ENCODE results near the gene SNAPC4. TPM values are rescaled to one million over a fixed set of nuclear protein-coding genes. Genes with fewer than 3 reads are reported as not detected.
A peak's percentile ranks its signal among the peaks of the same experiment; 100 is the strongest.

The SNAPC4 gene
- total RNA-seq, 5 donors from 2014 or later (not counting 1 experiment from before 2014, with no cell fraction given): 10.5 to 15.7 (median 13.3) TPM

DNA sequence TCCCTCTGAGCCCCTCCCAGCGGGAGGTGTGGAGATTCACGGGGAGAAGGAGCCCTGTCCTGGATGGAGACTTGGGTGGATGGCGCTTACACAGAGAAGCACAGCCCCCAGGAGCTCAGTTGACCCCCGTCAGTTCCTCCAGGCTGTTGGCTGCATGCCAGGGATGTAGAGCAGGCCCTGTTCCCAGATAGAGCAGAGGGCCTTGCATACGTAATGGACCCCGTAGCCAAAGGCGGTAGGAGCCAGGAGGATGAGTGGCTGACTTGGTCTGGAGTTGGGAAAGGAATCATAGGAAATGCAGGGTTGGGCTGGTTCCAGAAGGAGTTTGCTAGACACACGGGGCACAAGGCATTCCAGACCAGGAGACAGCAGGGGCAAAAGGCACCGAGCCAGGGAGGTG lies 13.0 kb upstream of the SNAPC4 start:
- H3K36me3 ChIP-seq (ENCODE audit: control insufficient read depth in 2 of 2, extremely low read depth in 1 of 2, insufficient read depth in 1 of 2, low read length in 1 of 2): peaks cover 12 to 50% of the 10 kb centered on the region in 2 donors
- no peak overlapping the region for H3K27ac ChIP-seq (ENCODE audit: low read length)
- Mint-ChIP-seq H3K27ac (no peak overlapping the region), H3K9me3 (no peaks in the 10 kb centered on the region), H3K36me3 (peaks cover 33% of the 10 kb centered on the region), H3K4me1 (peaks cover 31 to 36% (median 33%) of the 10 kb centered on the region in 3 donors), H3K27me3 (no peaks in the 10 kb centered on the region), H3K4me3 (no peak overlapping the region)
- DNase-seq (no peak), ATAC-seq (replicated peaks in 1 of 4) (no peak)
- ChIA-PET CTCF (interaction anchor here in 1 of 2 donors (0.6 kb wide), 1 partner anchor 874 kb away, joined by 3 read pairs; no protein-coding TSS in a partner anchor), POLR2A (interaction anchor here in 1 of 2 donors (1.0 kb wide), 1 partner anchor 53 kb away, joined by 3 read pairs; no protein-coding TSS in a partner anchor)
- 93% methylated on average over 9 of the region's 9 CpGs for WGBS (ENCODE audit: insufficient coverage)
- H3K4me3 ChIP-seq (ENCODE audit: control insufficient read depth in 1 of 2, extremely low read depth in 1 of 2, low read length in 1 of 2): no peak overlapping the region
- H3K27me3 ChIP-seq (replicated peaks in 1 of 2; ENCODE audit: control insufficient read depth in 2 of 2, extremely low read depth in 1 of 2, insufficient read depth in 2 of 2, low read length in 1 of 2): no peaks in the 10 kb centered on the region
- H3K9me3 ChIP-seq: no peaks in the 10 kb centered on the region
- peaks cover 9 to 31% of the 10 kb centered on the region in 2 experiments for H3K4me1 ChIP-seq (ENCODE audit: control insufficient read depth in 1 of 2, extremely low read depth in 1 of 2, insufficient read depth in 2 of 2, low read length in 2 of 2)

DNA sequence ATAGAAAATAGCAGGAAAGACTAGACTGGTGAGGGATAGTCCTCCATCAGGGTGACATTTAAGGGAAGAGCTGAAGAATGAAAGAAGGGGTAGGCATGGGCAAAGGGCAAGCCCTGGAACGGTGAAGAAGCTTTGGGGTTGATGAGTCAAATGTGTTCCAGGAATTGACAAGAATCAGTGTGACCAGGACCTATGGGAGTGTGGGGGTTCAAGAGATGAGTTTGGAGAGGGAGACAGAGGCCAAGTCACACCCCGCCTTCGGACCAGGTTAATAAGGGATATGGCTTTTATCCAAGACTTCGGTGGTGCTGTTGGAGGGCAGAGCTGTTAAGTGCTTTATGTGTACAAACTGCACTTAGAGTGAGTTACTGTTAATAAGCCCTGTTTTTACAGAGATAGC lies 11.4 kb upstream of the SNAPC4 start:
- peaks cover 34% of the 10 kb centered on the region for H3K36me3 Mint-ChIP-seq
- H3K9me3 ChIP-seq: no peaks in the 10 kb centered on the region
- H3K4me3 ChIP-seq (ENCODE audit: control insufficient read depth in 1 of 2, extremely low read depth in 1 of 2, low read length in 1 of 2): peak overlapping the region; percentile 86 to 99
- H3K4me1 Mint-ChIP-seq: peaks cover 35 to 42% (median 40%) of the 10 kb centered on the region in 3 donors
- ATAC-seq (replicated peaks in 1 of 4) (no peak), DNase-seq (no peak)
- H3K9me3 Mint-ChIP-seq: no peaks in the 10 kb centered on the region
- peak overlapping the region; percentile 85 to 87 for H3K27ac Mint-ChIP-seq
- H3K4me3 Mint-ChIP-seq: peak overlapping the region; percentile 86 to 89 (median 87)
- ChIA-PET CTCF (no interaction called here), POLR2A (interaction anchor here in 1 of 2 donors (0.9 kb wide), 1 partner anchor 11 kb away, joined by 3 read pairs; no protein-coding TSS in a partner anchor)
- no peaks in the 10 kb centered on the region for H3K27me3 ChIP-seq (replicated peaks in 1 of 2; ENCODE audit: control insufficient read depth in 2 of 2, extremely low read depth in 1 of 2, insufficient read depth in 2 of 2, low read length in 1 of 2)
- H3K27me3 Mint-ChIP-seq: no peaks in the 10 kb centered on the region
- H3K36me3 ChIP-seq (ENCODE audit: control insufficient read depth in 2 of 2, extremely low read depth in 1 of 2, insufficient read depth in 1 of 2, low read length in 1 of 2): peaks cover 9 to 51% of the 10 kb centered on the region in 2 donors
- peaks cover 9 to 39% of the 10 kb centered on the region in 2 experiments for H3K4me1 ChIP-seq (ENCODE audit: control insufficient read depth in 1 of 2, extremely low read depth in 1 of 2, insufficient read depth in 2 of 2, low read length in 2 of 2)
- H3K27ac ChIP-seq (ENCODE audit: low read length): no peak overlapping the region
- 43% methylated on average over 4 of the region's 4 CpGs for WGBS (ENCODE audit: insufficient coverage)

DNA sequence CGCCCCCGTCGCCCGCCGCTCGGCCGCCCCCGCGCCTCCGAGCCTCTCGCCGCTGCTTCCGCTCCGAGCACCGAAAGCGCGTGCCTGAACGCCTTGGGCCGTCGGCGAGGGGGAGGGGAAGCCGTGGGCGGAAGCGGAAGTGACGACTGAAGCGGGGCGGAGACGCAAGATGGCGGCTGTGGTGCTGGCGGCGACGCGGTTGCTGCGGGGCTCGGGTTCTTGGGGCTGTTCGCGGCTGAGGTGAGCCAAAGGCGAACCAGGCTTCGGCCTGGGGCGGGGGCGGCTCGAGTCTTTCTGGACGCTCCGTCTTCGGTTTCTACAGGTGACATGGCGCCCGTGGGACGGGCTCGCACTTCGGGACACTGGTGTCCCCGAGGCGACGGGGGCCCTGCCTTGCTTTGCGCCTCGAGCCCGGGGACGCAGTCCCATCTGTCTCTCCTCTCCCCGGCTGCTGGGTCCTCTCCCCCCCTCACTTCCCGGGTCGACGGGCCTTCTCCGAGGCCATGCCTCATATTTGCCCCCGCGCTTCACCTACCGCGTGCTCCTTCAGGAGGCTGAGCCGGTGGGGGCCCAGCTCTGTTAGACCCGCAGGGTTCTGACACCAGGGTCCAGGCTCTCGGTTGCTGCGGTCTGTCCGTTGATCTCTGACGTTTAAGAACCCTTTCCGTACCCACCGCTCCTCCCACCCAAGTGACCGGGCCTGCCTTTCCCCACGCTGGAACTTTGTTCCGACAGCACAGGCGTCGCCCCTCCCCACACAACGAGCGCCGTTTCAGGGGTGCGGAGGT lies 10.7 kb upstream of the SNAPC4 start, which contains the start of the genes ENTR1 and PMPCA:
TSS of gene ENTR1 (minus strand) at position 115 of the 788 bp plus-strand sequence. CDS start 217 bp downstream, outside the sequence.
TSS of gene PMPCA (plus strand) at position 159 of the 788 bp plus-strand sequence. CDS start at position 170, 11 bp downstream.
- POLR2A ChIA-PET: interaction anchor here in 1 of 2 donors (0.6 to 0.7 kb wide), 2 partner anchors 67 to 461 kb away, joined by 3 to 6 read pairs; no protein-coding TSS in a partner anchor
- ATAC-seq (replicated peaks in 1 of 4): peak; percentile 89 to 92 (median 92)
- CTCF ChIA-PET: interaction anchor here in 1 of 2 donors (1.2 kb wide), 1 partner anchor 10 kb away, joined by 5 read pairs; the partner anchor contains the start of gene SNAPC4
- Mint-ChIP-seq H3K9me3 (no peaks in the 10 kb centered on the region), H3K4me1 (peaks cover 35 to 45% (median 43%) of the 10 kb centered on the region in 3 donors), H3K36me3 (peaks cover 29% of the 10 kb centered on the region), H3K4me3 (peak within 1 kb of the TSS; percentile 87 to 90 (median 89)), H3K27me3 (no peaks in the 10 kb centered on the region), H3K27ac (peak within 1 kb of the TSS; percentile 87 to 89)
- no peaks in the 10 kb centered on the region for H3K9me3 ChIP-seq
- peak within 1 kb of the TSS; percentile 86 to 99 for H3K4me3 ChIP-seq (ENCODE audit: control insufficient read depth in 1 of 2, extremely low read depth in 1 of 2, low read length in 1 of 2)
- 0% methylated on average over 74 of the region's 83 CpGs for WGBS (ENCODE audit: insufficient coverage)
- peaks cover 9 to 45% of the 10 kb centered on the region in 2 experiments for H3K4me1 ChIP-seq (ENCODE audit: control insufficient read depth in 1 of 2, extremely low read depth in 1 of 2, insufficient read depth in 2 of 2, low read length in 2 of 2)
- peaks cover 7 to 48% of the 10 kb centered on the region in 2 donors for H3K36me3 ChIP-seq (ENCODE audit: control insufficient read depth in 2 of 2, extremely low read depth in 1 of 2, insufficient read depth in 1 of 2, low read length in 1 of 2)
- H3K27ac ChIP-seq (ENCODE audit: low read length): peak within 1 kb of the TSS; percentile 90
- no peaks in the 10 kb centered on the region for H3K27me3 ChIP-seq (replicated peaks in 1 of 2; ENCODE audit: control insufficient read depth in 2 of 2, extremely low read depth in 1 of 2, insufficient read depth in 2 of 2, low read length in 1 of 2)
- peak; percentile 83 to 98 (median 92) for DNase-seq

DNA sequence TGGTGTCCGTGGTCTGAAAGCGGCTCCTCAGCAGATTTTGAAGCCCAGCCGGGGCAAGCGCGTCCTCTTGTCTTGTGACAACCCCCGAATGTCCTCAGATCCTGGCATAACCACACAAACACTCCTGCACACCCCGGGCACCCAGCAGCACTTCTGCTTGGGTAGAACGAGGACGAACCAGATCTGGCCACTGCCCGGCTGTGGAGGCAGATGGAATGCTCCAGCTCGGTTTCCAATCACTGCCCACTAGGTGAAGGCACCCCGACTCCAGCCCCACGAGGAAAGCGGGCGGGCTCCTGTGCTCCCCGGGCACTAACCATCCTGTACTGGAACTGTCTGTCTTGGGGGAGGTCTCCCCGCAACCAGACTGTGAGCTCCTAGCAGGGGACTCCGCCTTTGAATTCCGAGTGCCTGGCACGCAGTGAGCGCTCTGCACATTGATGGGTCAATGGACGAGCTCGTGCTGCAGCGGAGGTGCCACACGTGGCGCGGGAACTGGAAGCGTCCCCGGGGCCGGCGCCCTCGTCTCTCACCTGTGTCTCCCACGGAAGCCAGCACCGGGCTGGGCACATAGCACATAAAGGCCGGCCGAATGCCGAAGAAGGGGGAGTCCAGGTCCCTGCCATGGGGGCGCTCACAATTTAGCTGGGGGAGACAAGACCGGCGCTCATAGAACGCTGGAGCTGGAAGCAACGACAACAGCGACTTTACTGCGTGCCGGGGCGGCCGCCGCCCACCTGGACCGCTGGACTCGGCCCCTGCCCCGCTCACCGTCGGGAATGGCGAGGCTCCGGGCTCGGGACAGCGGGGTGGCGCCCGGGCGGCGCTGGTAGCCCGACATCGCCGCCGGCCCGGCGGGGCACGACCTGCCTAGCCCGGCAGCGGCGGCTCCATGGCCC lies 9.8 kb upstream of the SNAPC4 start:
- Mint-ChIP-seq H3K27ac (peak overlapping the region; percentile 87 to 89), H3K4me3 (peak overlapping the region; percentile 87 to 90 (median 89)), H3K4me1 (peaks cover 41 to 54% (median 52%) of the 10 kb centered on the region in 3 donors), H3K9me3 (no peaks in the 10 kb centered on the region), H3K36me3 (peaks cover 27% of the 10 kb centered on the region), H3K27me3 (no peaks in the 10 kb centered on the region)
- 6% methylated on average over 68 of the region's 71 CpGs for WGBS (ENCODE audit: insufficient coverage)
- Histone ChIP-seq H3K4me3 (ENCODE audit: control insufficient read depth in 1 of 2, extremely low read depth in 1 of 2, low read length in 1 of 2) (peak overlapping the region; percentile 74 to 83), H3K9me3 (no peaks in the 10 kb centered on the region), H3K27ac (ENCODE audit: low read length) (peak overlapping the region; percentile 45), H3K27me3 (replicated peaks in 1 of 2; ENCODE audit: control insufficient read depth in 2 of 2, extremely low read depth in 1 of 2, insufficient read depth in 2 of 2, low read length in 1 of 2) (no peaks in the 10 kb centered on the region), H3K4me1 (ENCODE audit: control insufficient read depth in 1 of 2, extremely low read depth in 1 of 2, insufficient read depth in 2 of 2, low read length in 2 of 2) (peaks cover 11 to 54% of the 10 kb centered on the region in 2 experiments), H3K36me3 (ENCODE audit: control insufficient read depth in 2 of 2, extremely low read depth in 1 of 2, insufficient read depth in 1 of 2, low read length in 1 of 2) (peaks cover 11 to 51% of the 10 kb centered on the region in 2 donors)
- POLR2A ChIA-PET: interaction anchor here in 1 of 2 donors (0.6 to 0.7 kb wide), 2 partner anchors 68 to 462 kb away, joined by 3 to 6 read pairs; no protein-coding TSS in a partner anchor
- CTCF ChIA-PET: interaction anchor here in 1 of 2 donors (1.2 kb wide), 1 partner anchor 9 kb away, joined by 5 read pairs; the partner anchor contains the start of gene SNAPC4
- ATAC-seq (replicated peaks in 1 of 4): peak; percentile 32 to 54 (median 48)
- DNase-seq: peak in 11 of 35 experiments; percentile 16 to 52 (median 26)

DNA sequence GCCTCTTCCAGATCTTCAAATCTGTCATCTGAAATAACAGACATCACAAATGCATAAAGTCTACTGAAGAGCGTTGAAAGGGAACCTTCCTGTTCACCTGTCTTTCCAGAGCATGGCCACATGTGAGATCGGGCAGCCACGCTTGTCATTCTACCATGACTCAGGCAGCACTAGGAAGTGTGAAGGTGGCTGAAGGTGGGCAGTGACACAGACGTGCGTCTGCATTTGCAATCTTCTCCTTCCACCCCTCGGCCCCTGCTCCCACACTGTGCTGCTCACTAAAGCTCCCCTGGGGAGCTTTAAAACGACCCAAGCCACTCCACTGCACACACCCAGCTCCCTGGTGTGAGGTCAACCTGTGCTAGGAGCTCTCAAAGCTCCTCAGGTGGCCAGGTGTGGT lies 7.9 kb upstream of the SNAPC4 start:
- DNase-seq (no peak), ATAC-seq (replicated peaks in 1 of 4) (no peak)
- no CpG with 5 or more reads among the region's 7 CpGs for WGBS (ENCODE audit: insufficient coverage)
- Histone ChIP-seq H3K27me3 (replicated peaks in 1 of 2; ENCODE audit: control insufficient read depth in 2 of 2, extremely low read depth in 1 of 2, insufficient read depth in 2 of 2, low read length in 1 of 2) (no peaks in the 10 kb centered on the region), H3K36me3 (ENCODE audit: control insufficient read depth in 2 of 2, extremely low read depth in 1 of 2, insufficient read depth in 1 of 2, low read length in 1 of 2) (peaks cover 11 to 35% of the 10 kb centered on the region in 2 donors), H3K9me3 (no peaks in the 10 kb centered on the region), H3K4me1 (ENCODE audit: control insufficient read depth in 1 of 2, extremely low read depth in 1 of 2, insufficient read depth in 2 of 2, low read length in 2 of 2) (peaks cover 20 to 73% of the 10 kb centered on the region in 2 experiments), H3K27ac (ENCODE audit: low read length) (no peak overlapping the region), H3K4me3 (ENCODE audit: control insufficient read depth in 1 of 2, extremely low read depth in 1 of 2, low read length in 1 of 2) (no peak overlapping the region)
- Mint-ChIP-seq H3K27me3 (no peaks in the 10 kb centered on the region), H3K27ac (no peak overlapping the region), H3K36me3 (peaks cover 18% of the 10 kb centered on the region), H3K4me1 (peaks cover 58 to 70% (median 63%) of the 10 kb centered on the region in 3 donors), H3K9me3 (no peaks in the 10 kb centered on the region), H3K4me3 (peak overlapping the region in 2 of 3 donors; percentile 21 to 48)
- POLR2A ChIA-PET: interaction anchor here in 1 of 2 donors (0.5 kb wide), 1 partner anchor 145 kb away, joined by 3 read pairs; no protein-coding TSS in a partner anchor
- CTCF ChIA-PET: no interaction called here

All from T-cell (primary cell).